Skeletal muscle cell (primary cell): Measurements from ENCODE around the gene AHRR.
"Not testable (repeated sequence)": the region's sequence is repeated elsewhere in the genome, so short reads cannot be mapped to it uniquely, and the experiment has no call there.

ENCODE experiments used
- DNase-seq: peaks from one replicate; pipeline ENCODE4 v3.0.0-alpha.2; 2010; ENCODE audit warnings: low read depth
- H3K4me3 ChIP-seq: 2 replicates; pipeline ENCODE4 v1.5.1; 2011; ENCODE audit warnings: low read depth, mild to moderate bottlenecking, control low read depth, low read length, moderate library complexity

Gene AHRR

GRCh38 chr5:474840-475661, 153.5 kb downstream of the AHRR start:
- DNase-seq = no peak
- peak overlapping the region; percentile 38 for H3K4me3 ChIP-seq

GRCh38 chr5:475704-476101, 154.2 kb downstream of the AHRR start:
- DNase-seq = no peak
- H3K4me3 ChIP-seq = no peak overlapping the region

GRCh38 chr5:476102-476813, 154.7 kb downstream of the AHRR start:
- no peak for DNase-seq
- no peak overlapping the region for H3K4me3 ChIP-seq

GRCh38 chr5:476814-477175, 155.3 kb downstream of the AHRR start:
- DNase-seq = no peak
- no peak overlapping the region for H3K4me3 ChIP-seq

GRCh38 chr5:477247-477646, 155.7 kb downstream of the AHRR start:
- no peak overlapping the region for H3K4me3 ChIP-seq
- DNase-seq = no peak

- H3K4me3 ChIP-seq = no peak overlapping the region
- no peak for DNase-seq
Measured at GRCh38 chr5:477871-478270, 156.4 kb downstream of the AHRR start.

- no peak overlapping the region for H3K4me3 ChIP-seq
- DNase-seq = no peak
Measured at GRCh38 chr5:478369-478981, 157.0 kb downstream of the AHRR start.

GRCh38 chr5:478982-479535, 157.5 kb downstream of the AHRR start:
- H3K4me3 ChIP-seq = no peak overlapping the region
- no peak for DNase-seq

GRCh38 chr5:479566-480319, 158.2 kb downstream of the AHRR start:
- H3K4me3 ChIP-seq = no peak overlapping the region
- no peak for DNase-seq

- DNase-seq = no peak
- no peak overlapping the region for H3K4me3 ChIP-seq
Measured at GRCh38 chr5:481347-481746, 159.8 kb downstream of the AHRR start.

- no peak for DNase-seq
- no peak overlapping the region for H3K4me3 ChIP-seq
Measured at GRCh38 chr5:482021-482420, 160.5 kb downstream of the AHRR start.

- H3K4me3 ChIP-seq = no peak overlapping the region
- no peak for DNase-seq
Measured at GRCh38 chr5:482506-482905, 161.0 kb downstream of the AHRR start.

GRCh38 chr5:483011-483410, 161.5 kb downstream of the AHRR start:
- no peak for DNase-seq

GRCh38 chr5:483434-484140, 162.1 kb downstream of the AHRR start:
- DNase-seq = no peak
- H3K4me3 ChIP-seq = no peak overlapping the region

More at GRCh38 chr5:483011-483410, 161.5 kb downstream of the AHRR start:
- H3K4me3 ChIP-seq = no peak overlapping the region

GRCh38 chr5:484556-484955, 163.0 kb downstream of the AHRR start:
- no peak overlapping the region for H3K4me3 ChIP-seq
- no peak for DNase-seq

- H3K4me3 ChIP-seq = no peak overlapping the region
- DNase-seq = no peak
Measured at GRCh38 chr5:485113-485945, 163.8 kb downstream of the AHRR start.

GRCh38 chr5:485946-486491, 164.5 kb downstream of the AHRR start:
- DNase-seq = no peak
- H3K4me3 ChIP-seq = no peak overlapping the region

- not testable (repeated sequence) for H3K4me3 ChIP-seq, DNase-seq
Measured at GRCh38 chr5:486597-486996, 165.1 kb downstream of the AHRR start.
